ENCODE measurements around the gene HLA-DPA1.
"Not testable (repeated sequence)": the region's sequence is repeated elsewhere in the genome, so short reads cannot be mapped to it uniquely, and the experiment has no call there.

The HLA-DPA1 gene

DNA sequence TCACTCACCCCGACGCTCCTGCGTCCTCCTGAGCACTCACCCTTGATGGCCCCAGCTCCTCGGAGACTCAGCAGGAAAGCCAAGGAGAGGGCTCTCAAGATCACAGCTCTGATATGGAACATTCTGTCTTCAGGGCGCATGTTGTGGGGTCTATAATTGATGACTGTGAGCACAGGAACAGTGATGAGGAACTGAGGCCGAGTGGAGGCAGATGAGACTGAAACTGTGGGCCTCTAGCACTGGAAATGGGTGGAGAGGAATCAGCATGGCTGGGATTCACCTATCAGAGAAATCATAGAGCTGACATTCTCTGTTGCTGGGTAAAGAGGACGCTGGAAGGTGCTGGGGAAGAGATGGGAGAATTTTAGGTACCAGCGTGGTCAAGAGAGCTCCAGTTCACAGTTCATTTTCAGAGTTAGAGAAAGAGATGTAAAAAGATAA, at the start of gene HLA-DPA1:
HLA-DPA1 (minus strand) TSS at position 219 of the 441 bp plus-strand sequence.
- no peak for DNase-seq

DNA sequence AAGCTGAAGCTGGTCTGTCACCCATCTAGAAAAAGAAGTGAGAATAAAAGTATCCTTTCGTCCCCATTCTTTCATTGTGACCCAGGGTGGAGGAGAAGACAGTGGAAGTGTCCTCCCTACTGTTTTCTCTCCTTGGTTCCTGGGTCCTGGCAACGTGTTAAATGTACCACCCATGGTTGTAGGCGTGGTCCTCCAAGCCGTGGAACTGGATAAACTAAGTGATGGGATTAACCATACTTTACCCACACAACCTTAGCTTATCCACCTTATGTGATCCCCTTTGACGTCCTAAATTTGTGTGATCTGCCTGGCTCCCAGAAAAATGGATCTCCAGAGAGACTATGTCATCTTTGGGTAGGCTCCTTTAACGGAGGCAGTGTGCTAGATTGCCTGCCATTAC, 49.7 kb upstream of the HLA-DPA1 start:
- no peak for DNase-seq

DNA sequence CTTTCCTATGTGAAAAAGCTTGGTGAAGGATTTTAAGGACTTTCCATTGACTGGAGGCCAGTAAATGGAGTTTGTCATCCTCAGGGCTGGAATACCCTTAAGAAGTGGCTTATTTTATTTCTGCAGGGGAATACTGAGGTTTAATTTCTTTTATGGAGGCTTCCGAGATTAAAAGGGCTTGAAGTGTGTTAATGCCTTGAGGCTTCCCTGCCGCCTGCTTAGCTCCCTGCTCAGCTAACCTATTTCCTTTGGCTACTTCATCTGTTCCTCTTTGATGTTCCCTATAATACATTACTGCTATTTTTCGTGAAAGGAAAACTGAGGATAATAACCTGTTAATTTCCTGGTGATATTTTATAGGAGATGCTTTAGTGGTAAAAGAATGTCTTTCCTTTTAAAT, 46.6 kb upstream of the HLA-DPA1 start:
- no peak for DNase-seq

DNA sequence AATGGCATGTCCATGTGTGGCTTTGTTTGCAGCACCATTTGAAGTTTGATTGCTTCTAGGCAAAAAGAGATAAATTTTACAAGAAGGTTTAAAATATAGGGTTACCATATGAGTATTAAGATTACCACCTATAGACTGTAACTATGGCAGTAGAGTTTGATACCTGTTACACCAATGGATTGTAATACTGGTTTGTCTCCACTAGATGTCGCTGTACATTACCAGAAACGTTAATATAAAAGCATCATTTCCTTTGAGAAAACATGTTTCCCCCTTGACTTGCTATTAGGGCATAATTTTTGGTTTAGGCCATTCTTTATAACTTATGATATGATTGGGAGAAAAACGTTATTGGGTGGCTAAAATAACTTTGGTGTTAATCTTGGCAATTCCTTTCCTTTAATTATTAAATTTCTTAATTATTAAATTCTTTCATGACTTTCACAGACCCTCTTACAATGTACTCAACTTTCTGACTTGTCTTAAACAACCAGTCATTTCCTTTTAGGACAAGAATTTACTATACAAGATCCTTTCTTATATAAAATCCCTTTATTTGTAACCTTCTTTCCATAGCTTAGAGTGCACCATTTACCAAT, 45.2 kb upstream of the HLA-DPA1 start:
- DNase-seq = no peak

DNA sequence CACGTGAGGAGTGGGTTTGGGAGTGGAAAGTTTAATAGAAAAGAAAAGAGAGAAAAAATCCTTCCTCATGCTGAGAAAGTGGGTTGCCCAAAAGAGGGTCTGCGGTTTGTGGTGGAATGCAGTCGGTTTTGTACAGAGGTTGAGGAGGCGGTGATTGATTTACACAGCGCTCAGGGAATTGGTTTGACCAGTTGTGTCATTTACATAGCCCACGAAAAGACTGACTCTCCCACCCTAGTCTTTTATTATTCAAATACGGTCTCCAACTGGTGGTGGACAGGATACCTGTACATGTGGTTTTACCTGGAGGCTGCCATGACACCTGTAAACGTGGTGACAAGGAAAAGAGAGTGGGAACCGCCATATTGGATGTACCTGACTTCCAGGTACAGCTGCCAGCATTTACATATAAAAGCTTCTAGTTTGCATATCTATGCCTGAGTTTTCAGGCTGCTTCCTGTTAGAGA, 44.4 kb upstream of the HLA-DPA1 start:
- DNase-seq = no peak

DNA sequence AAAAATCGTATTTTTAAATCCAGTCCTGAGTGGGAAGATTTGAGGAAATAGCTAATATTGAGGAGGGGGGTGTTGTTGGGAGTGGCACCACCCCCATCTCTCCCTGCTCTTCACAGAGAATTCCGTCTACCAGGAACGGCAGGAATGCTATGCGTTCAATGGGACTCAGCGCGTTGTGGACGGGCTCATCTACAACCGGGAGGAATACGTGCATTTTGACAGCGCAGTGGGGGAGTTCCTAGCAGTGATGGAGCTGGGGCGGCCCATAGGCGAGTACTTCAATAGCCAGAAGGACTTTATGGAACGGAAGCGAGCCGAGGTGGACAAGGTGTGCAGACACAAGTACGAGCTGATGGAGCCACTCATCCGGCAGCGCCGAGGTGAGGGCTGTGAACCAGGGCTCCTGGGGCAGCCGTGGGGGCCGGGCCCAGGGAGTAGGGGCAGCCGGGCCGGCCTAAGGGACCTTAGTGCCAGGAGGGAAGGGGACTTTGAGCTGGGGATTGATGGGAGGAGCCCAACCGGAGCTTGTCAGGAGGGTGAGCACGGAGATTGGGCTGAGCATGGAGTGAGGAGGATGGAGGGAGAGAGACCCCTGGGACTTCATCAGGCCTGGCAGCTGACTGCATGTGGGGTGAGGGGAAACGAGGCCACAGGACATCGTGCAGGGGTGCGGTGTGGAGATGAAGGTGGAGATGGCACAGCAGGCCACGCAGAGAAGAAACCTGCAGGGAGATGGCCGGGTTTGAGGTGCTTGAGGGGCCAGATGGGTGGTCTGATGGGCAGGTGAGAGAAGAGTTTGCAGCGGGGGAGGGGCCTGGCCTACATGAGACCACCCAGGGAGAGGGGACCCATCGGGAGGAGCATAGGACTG, 43.6 kb upstream of the HLA-DPA1 start:
- DNase-seq = no peak

DNA sequence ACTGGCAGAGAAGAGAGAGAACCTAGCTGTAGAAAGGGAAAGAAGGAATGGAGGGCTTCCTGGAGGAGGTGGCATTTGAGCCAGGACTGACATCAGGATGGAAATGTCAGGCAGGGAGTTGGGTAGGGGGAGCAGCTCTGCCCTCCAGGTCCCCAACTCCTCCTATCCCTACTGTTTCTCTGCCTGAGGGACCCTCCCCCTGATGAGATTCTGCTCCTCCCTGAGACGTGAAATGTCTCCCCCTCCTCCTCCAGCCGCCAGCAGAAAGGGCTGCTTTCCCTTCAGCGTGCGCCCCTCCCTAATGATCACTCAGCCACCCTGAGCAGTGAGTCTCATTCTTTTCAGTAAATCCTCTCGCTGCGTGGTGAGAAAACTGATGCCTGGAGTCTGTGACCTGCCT, 43.0 kb upstream of the HLA-DPA1 start:
- no peak for DNase-seq

DNA sequence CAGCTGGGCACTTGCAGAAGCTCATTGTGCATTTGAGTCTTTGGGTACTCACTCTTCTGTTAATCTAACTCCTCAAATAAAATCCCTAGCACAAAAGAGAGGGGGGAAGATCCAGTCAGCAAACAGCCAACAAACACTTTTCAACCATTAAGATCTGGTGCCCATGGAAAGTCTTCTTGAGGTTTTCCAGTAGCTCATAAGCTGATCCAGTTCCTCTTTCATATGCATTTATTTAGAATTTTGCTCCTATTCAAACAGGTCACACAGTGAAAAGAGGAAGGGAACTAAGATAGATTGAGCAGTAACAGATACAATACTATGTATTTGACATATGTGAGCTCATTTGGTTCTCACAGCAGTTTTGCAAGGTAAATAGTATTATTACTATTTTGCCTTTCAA, 41.0 kb upstream of the HLA-DPA1 start:
- DNase-seq = no peak

DNA sequence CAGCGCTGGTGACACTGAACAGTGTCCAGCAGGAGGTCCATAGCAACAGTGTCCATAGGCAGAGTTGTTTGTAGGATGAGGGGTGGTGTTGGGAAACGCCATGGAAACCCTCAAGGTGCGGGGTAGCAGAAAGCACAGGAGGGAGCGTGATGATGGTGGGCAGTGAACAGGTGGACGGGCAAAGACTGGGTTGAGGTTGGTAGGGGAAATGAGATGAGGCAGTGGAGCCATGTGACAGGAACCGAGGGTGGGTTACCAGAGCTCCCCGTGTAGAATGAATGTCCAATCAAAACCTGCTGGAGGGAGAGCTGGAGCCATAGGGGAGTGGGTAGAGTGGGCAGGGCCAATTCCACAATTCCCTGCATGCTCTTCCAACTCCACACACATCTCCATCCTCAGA, 40.3 kb upstream of the HLA-DPA1 start:
- no peak for DNase-seq

DNA sequence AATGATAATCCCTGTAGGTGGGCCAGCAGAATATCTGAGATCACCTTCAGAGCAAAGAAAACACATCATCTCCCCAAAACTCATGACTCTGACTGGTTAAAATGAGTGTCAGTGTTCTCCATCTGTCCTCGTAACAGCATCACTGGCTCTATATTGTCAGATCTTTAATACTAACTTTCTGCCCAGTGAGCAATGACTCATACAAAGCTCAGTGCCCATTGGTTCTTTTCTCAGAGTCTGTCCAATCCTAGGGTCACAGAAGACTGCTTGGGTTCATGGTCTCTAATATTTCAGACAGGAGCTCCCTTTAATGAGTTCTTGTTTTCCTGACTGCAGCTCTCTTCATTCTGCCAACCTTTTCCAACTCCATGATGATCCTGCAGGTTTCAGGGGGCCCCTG, 38.7 kb upstream of the HLA-DPA1 start:
- peak; percentile 14 for DNase-seq

DNA sequence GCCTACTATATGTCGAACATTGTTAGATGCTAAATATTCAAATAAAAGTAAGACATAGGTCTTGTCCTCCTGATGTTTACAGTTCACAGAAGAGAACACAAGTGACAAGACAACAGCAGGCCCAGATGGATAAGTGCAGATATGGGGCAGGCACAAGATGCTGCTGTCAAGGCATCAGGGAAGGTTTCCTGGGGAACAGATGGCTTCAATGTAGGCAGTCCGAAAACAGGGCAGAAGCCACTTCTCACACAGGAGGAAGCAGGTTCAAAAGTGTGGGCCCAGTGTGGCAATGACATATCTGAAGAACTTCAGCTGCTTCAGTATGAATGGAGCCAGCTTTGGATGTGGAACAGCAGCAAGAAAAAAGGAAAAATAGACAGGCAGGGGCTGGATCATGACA, 34.9 kb upstream of the HLA-DPA1 start:
- DNase-seq = no peak

DNA sequence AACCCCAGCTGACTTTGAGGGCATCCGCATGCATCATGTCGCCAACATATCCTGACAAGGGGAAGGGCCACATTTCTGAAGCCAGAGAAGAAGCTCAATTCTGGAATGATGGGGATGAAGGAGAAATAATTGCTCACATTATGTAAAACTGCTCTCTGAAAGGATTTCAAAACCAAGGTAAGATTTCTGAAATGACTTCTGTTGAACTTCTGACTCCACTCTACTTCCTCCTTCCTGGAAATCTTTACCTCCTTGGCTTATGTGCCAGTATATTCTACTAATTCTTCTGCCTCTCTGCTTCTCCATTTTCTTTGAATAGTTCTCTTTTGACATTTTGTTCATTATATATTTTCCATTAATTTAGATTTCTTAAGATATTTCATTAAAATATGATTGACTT, 34.2 kb upstream of the HLA-DPA1 start:
- DNase-seq = no peak

DNA sequence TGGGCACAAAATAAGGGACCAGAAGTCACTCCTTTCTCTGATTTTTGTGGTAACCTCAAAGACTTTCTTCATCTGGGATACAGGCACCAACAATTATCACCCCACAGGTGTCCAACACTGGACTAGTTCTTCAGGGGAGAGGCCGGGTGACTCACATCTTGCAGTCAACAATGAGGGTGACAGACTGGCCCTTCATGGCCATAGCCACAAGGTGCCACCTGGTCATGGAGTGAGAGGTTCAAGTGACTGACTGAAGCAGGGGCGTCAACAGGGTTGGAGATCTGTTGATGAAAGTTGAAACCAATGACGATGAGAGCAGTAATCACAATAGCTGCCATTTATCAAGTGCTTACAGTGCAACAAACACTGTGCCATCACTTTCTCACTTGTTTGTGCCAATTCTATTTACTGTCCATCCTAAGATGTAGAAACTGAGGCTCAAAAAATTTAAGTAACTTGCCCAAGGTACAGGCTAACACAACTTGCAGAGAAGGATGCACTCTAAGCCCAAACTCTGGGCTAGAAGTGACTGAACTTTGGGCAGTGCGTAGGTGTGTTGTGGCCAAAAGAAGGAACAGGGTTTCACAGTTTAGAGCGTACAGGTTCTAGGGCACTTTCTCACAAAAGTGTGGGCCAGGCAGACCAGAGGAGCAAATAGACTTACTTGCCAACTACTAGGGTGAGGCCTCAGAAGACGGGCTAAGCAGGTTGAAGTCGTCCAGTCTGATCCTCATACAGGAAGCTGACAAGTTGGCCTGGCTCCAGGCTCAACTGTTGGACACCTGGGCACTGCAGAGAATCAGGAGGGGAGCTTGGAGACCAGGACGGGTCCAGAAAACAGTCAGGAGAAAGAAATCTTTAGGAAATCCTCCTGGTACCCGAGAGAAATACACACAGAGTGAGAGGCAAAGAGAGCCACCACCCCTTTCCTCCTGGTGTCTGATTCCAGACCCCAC, 32.7 kb upstream of the HLA-DPA1 start:
- no peak for DNase-seq

DNA sequence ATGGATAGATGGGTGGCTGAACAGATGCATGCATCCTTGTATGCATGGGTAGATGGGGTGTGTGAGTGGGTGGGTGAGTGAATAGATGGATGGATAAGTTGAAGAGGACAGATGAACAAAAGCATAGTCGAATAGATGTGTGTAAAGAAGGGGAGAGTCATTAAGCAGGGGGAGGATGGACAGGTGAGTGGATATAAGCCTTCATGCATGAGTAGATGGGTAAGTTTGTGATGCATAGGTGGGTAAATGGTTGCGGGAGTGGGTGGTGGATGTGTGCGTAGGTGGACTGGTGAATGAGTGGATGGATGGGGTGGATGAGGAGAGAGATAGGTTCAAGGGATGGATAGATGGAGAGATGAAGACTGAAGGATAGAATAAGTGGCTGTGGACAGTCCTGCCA, 31.9 kb upstream of the HLA-DPA1 start:
- no peak for DNase-seq

DNA sequence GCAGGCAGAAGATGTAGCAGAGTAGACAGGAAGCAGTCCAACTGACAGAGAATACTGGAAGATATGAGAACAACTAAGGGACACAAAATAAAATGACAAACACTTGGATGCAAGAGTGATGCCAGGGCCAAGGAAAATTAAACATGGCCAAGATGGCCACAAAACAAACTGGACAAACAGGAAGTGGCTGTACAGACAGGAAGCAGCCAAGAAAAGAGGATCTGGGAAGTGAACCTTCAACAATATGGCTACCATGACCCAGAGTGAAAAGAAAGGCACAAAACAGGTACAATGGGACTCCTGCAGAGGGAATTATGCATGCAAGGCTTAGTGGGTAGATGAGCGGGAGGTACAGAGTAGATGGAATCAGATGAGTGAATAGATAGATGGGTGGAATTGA, 31.4 kb upstream of the HLA-DPA1 start:
- no peak for DNase-seq

DNA sequence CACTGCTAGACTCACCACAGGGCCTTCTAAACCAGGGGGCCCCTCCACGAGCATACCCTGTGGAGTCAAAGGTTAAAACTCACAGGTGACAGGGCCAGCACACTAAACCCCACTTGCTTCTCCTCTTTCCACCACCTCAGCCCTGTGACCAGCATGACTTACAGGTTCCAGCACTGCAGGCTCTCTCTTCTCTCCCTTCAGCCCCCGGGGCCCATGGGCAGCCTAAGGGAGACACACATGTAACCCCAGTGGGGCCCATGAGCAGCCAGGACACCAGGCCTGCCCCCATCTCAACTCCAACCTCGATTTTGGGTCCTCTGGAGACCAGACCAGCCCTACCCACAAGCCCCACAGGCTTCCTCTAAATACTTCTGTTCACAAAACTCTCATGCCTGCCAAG, 30.3 kb upstream of the HLA-DPA1 start:
- DNase-seq = no peak

DNA sequence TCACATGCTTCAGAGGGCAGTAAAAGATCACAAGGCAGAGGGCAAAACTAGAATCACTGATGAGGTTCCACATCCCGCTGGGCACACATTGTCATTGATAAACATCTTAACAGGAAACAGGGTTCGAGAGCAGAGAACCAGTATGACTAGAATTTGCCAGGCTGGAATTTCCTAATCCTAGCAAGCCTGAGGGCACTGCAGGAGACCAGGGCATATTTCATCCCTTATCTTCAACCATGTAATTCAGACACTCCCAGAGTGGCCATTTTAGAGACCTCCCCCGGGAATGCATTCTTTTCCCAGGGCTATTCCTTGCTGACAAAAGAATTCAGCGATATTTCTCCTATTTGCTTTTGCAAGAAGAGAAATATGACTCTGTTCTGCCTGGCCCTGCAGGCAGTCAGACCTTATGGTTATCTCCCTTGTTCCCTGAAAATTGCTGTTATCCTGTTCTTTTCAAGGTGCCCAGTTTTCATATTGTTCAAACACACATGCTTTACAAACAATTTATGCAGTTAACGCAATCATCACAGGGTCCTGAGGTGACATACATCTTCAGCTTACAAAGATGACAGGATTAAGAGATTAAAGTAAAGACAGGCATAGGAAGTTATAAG, 27.8 kb upstream of the HLA-DPA1 start:
- DNase-seq = not testable (repeated sequence)

DNA sequence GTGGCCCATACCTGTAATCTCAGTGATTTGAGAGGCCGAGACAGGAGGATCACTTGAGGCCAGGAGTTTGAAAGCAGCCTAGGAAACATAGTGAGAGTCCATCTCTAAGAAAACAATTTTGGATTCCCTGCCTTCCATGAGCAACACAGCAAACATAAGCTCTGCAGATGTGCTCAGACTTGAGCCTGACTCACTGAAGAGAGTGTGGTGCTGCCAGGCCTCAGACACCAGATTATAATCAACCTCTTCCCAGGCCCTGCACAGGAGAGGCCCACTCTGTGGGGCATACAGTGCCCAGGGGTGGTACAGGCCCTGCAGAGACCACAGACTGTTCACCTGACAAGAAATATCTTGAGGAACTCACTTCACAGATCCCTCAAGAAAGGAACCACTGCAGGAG, 22.2 kb upstream of the HLA-DPA1 start:
- no peak for DNase-seq

DNA sequence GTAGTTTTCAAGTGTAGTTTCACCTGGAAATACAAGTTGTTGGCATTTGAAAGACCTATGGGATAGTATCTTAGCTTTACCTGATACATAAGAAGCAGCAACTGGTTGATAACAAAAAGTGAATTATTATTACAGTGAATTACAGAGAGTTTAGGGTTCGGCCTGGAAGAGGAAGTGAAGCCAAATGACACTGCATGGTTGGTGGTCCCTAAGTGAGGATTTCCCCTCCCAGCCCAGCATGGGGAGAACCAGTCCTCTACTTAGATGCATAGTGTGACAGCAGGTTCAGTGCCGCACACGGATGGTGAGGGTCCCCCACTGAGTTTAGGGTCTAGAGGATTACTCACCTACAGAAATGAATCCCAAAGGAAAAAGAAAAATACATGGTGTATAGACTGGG, 20.4 kb upstream of the HLA-DPA1 start:
- no peak for DNase-seq

DNA sequence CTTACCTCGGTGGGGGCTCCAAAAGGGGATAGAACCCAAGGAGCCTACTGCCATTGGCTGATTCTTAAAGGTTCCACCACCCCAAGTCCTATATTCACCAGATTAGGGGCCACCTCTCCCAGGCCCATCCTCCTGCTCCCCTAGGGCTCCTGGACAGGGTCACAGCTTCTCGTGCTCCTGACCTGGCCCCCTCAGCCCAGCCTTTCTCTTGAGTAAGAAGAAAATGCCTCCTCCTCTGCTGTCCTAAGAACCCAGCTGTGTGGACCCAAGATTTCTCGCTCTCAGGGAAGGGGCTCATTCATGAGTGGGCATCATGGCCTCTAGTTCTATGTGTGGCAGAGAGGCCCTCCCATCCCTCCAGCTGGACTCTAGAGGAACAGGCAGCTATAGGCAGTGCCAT, 18.9 kb upstream of the HLA-DPA1 start:
- DNase-seq = no peak

DNA sequence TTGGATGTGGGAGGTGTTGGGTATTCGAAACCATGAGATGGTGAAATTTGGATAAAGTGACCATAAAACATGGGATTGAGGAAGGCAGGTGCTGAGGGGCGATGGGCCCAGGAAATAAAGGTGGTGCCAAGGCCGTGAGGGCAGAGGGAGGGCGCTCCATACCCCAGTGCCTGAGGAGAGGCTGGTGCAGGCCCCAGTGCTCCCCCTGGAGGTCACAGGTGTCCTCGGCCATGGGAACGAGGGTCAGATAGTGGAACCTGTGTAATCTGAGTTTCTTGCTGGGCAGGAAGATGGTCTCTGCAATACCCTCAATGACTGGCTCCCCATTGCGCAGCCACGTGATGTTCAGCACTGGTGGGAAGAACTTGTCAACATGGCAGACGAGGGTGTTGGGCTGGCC, 18.5 kb upstream of the HLA-DPA1 start:
- DNase-seq = no peak

DNA sequence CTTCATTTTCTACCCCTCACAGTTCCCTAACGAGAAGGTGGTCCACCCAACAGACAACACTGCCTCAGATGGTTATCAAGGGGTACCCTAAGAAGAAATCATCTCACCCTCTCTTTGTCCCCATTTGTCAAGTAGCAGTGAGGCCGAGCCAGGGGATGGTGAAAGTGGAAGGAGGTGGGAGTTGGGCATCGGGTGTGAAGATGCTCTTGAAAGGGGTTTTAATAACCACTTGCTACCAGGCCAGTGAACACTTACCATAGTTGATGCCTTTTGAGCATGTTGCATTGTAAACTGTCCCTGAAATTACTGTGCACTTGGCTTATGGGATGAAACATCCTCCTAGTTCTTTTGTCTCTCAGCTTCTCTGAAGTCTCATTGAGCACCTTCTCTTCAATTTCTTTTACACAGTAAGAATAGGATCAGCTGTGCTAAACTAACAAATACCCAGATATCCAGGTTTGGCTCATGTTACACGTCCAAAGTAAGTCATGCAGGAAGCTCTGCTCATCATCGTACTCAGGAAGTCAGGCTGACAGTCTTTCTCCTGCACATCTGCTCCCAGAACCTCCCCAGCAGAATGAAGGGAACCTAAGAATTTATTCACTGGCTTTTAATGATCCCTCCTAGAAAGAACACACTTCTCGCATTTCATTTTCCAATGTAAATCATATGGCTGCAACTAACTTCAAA, 15.6 kb upstream of the HLA-DPA1 start:
- DNase-seq = no peak
